ENCODE measurements around the gene DPY19L3. TPM values are rescaled to one million over a fixed set of nuclear protein-coding genes. Genes with fewer than 3 reads are reported as not detected.
A peak's percentile ranks its signal among the peaks of the same experiment; 100 is the strongest.

Gene DPY19L3
- total and polyA plus RNA-seq, 8 donors, result 5.9 to 31.0 (median 14.6) TPM

DNA sequence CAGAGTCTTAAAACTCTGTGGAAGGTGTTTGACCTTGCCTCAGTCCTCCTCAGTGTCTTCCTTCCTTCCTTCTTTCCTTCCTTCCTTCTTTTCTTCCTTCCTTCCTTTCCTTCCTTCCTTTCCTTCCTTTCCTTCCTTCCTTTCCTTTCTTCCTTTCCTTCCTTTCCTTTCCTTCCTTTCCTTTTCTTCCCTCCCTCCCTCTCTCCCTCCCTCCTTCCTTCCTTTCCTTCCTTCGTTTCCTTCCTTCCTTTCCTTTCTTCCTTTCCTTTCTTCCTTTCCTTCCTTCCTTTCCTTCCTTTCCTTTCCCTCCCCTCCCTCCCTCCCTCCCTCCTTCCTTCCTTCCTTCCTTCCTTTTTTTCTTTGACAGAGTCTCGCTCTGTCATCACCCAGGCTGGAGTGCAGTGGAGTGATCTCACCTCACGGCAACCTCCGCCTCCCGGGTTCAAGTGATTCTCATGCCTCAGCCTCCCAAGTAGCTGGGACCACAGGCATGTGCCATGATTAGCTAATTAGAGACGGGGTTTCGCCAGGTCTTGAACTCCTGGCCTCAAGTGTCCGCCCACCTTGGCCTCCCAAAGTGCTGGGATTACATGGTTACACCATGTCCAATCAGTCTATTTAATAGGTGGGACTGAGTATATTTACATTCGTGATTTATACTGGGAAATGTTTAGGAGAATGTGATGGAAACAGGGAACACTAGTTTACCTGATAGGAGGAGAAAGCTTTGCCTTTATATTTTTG, 43.8 kb upstream of the DPY19L3 start:
- TF ChIP-seq CTCF (IDR thresholded peaks at IDR 0.05), result no peak
- FAIRE-seq, result no peak
- ATAC-seq, result no peak
- peaks cover 16 to 36% (median 16%) of the 10 kb centered on the region in 3 donors for H3K4me1 ChIP-seq
- WGBS, 2 donors, result 89 to 90% methylated on average over 9 of the region's 9 CpGs
- H3K27ac ChIP-seq, result peak overlapping the region in 1 of 4 donors; percentile 65
- H3K36me3 ChIP-seq, result peaks cover 0 to 34% (median 0%) of the 10 kb centered on the region in 3 donors
- no peaks in the 10 kb centered on the region for H3K9me3 ChIP-seq
- intact Hi-C loops (cut with DNase I), result no loop called here
- no peaks in the 10 kb centered on the region for H3K27me3 ChIP-seq
- DNase-seq, result no peak
- no peak overlapping the region for H3K4me3 ChIP-seq

DNA sequence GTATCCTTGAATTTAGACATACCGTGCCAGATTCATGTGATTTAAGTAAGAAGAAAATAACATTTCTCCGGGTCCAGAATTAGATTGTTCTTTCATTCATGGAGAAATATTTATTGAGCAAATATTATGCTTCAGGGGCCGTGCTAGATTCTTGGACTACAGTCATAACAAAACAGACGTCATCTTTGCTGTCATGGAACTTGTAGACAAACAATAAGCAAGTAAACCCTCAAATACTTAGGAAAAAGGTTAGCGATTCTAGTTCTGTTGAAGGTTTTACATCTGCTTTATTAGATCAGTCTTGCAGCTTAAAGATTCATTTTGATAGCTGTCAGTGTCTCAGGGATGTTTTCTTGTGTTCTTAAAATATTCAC, 43.3 kb upstream of the DPY19L3 start:
- peak in 3 of 4 donors; percentile 16 to 45 (median 42) for ATAC-seq
- peaks cover 16 to 36% (median 16%) of the 10 kb centered on the region in 3 donors for H3K4me1 ChIP-seq
- no peaks in the 10 kb centered on the region for H3K9me3 ChIP-seq
- FAIRE-seq, result no peak
- peaks cover 0 to 28% (median 0%) of the 10 kb centered on the region in 3 donors for H3K36me3 ChIP-seq
- intact Hi-C loops (cut with DNase I), result no loop called here
- no peaks in the 10 kb centered on the region for H3K27me3 ChIP-seq
- WGBS, 2 donors, result 36 to 43% methylated on average over 5 of the region's 5 CpGs
- H3K27ac ChIP-seq, result peak overlapping the region in 3 of 4 donors; percentile 53 to 65 (median 59)
- no peak for TF ChIP-seq CTCF (IDR thresholded peaks at IDR 0.05)
- no peak for DNase-seq
- no peak overlapping the region for H3K4me3 ChIP-seq

- FAIRE-seq (no peak), ATAC-seq (peak; percentile 79 to 90 (median 87)), DNase-seq (peak in 1 of 6 donors; percentile 21)
- Histone ChIP-seq H3K27me3 (no peaks in the 10 kb centered on the region), H3K36me3 (peaks cover 0 to 21% (median 0%) of the 10 kb centered on the region in 3 donors), H3K27ac (peak overlapping the region; percentile 53 to 65 (median 60)), H3K4me3 (no peak overlapping the region), H3K9me3 (no peaks in the 10 kb centered on the region), H3K4me1 (peaks cover 16 to 36% (median 16%) of the 10 kb centered on the region in 3 donors)
- WGBS, 2 donors, result 25 to 45% methylated on average over 3 of the region's 3 CpGs
- no peak for TF ChIP-seq CTCF (IDR thresholded peaks at IDR 0.05)
- intact Hi-C loops (cut with DNase I), result no loop called here
Observed at GRCh38 chr19:32363175-32363574, 42.4 kb upstream of the DPY19L3 start.

GRCh38 chr19:32363632-32364031, 41.9 kb upstream of the DPY19L3 start:
- H3K36me3 ChIP-seq, result peaks cover 0 to 16% (median 0%) of the 10 kb centered on the region in 3 donors

More at GRCh38 chr19:32363632-32364031, 41.9 kb upstream of the DPY19L3 start:
- Histone ChIP-seq H3K27me3 (no peaks in the 10 kb centered on the region), H3K9me3 (no peaks in the 10 kb centered on the region), H3K4me1 (peaks cover 16 to 36% (median 16%) of the 10 kb centered on the region in 3 donors), H3K27ac (peak overlapping the region; percentile 53 to 65 (median 60)), H3K4me3 (no peak overlapping the region)
- 94 to 97% methylated on average over 3 of the region's 3 CpGs for WGBS, 2 donors
- FAIRE-seq, result no peak
- DNase-seq, result no peak
- TF ChIP-seq CTCF (IDR thresholded peaks at IDR 0.05), result no peak
- peak in 3 of 4 donors; percentile 5 to 31 (median 24) for ATAC-seq
- intact Hi-C loops (cut with DNase I), result no loop called here
